Heart left ventricle (tissue), 13 donors: ENCODE data around the gene ASMTL.

Experiments
- CTCF ChIP-seq, 12 donors: fragments of 200-600 bp; sonication (generic) in 4 of 12; IDR thresholded peaks; one replicate each; pipeline versions ENCODE4 v1.5.0 to v1.8.0; 2018 to 2022; ENCODE audit warnings: antibody characterized with exemption in 12 of 12, mild to moderate bottlenecking in 5 of 12
- POLR2A ChIP-seq, 2 donors: fragments of 450-650 bp; IDR thresholded peaks; one replicate each; pipeline ENCODE4 v1.6.1; 2017; ENCODE audit warnings: antibody characterized with exemption in 2 of 2, mild to moderate bottlenecking in 2 of 2, moderate library complexity in 2 of 2
- donor health status: ischemic (EF 13 %, LVEDD 7.1; RV severe dilation, severe dysfunction).
- donor health status: DM: no; HTN: yes; CAD: no.
- donor health status: DM: no; HTN: no; CAD: no.
- donor health status: ischemic (EF 25% LVEDD 6.9; RV normal size, moderate dysfunction).
- donor health status: ischemic (EF 25% LVEDD 5.7; RV mildly dilated, moderate dysfunction).
- donor health status: ischemic (EF 35%, LVEDD 5.7; RV mildly dilated, moderate dysfunction).
- donor health status: nonischemic (EF 11% LVEDD 7.7; RV severe dilation, severe dysfunction).
- donor health status: DM: yes; HTN: yes; CAD: no.
- donor health status: PGD.
- donor health status: ischemic (EF 29% LVEDD 5.4; RV normal size, mild dysfunction).
- donor health status: nonischemic (EF 23%, LVEDD 6.1; RV moderate dilation, normal function).

DNA sequence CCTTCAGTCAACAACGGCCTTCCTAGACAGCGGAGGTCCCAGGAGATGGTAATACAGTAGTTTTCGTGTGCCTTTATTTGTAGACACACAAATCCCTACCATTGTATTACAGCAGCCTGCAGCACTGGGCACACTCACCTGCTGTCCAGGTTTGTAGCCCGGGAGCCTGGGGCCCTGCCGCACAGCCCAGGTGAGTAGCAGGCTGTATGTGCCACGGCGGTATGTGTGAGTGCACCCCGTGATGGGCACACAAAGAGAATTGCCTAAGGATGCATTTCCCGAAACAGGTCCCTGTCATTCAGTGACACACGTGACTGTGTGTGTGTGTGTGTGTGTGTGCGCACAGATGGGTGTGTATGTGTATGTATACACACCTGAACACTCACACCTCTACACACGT lies 52.7 kb downstream of the ASMTL start:
- TF ChIP-seq CTCF (IDR thresholded peaks at IDR 0.05) (no peak), POLR2A (IDR thresholded peaks at IDR 0.05) (no peak)
